ENCODE measurements around the gene GJC1. TPM values are rescaled to one million over a fixed set of nuclear protein-coding genes. Genes with fewer than 3 reads are reported as not detected.

Gene GJC1
- total RNA-seq, 1 donor from 2014 or later = 76.9 TPM

GRCh38 chr17:44801880-44802279, 28.2 kb downstream of the GJC1 start:
- H3K9ac ChIP-seq = no peak overlapping the region
- TF ChIP-seq, protein P1, sequence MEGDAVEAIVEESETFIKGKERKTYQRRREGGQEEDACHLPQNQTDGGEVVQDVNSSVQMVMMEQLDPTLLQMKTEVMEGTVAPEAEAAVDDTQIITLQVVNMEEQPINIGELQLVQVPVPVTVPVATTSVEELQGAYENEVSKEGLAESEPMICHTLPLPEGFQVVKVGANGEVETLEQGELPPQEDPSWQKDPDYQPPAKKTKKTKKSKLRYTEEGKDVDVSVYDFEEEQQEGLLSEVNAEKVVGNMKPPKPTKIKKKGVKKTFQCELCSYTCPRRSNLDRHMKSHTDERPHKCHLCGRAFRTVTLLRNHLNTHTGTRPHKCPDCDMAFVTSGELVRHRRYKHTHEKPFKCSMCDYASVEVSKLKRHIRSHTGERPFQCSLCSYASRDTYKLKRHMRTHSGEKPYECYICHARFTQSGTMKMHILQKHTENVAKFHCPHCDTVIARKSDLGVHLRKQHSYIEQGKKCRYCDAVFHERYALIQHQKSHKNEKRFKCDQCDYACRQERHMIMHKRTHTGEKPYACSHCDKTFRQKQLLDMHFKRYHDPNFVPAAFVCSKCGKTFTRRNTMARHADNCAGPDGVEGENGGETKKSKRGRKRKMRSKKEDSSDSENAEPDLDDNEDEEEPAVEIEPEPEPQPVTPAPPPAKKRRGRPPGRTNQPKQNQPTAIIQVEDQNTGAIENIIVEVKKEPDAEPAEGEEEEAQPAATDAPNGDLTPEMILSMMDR (IDR thresholded peaks at IDR 0.05) = no peak
- no peak for TF ChIP-seq EZH2phosphoT487 (IDR thresholded peaks at IDR 0.05)
- TF ChIP-seq EZH2 (IDR thresholded peaks at IDR 0.05) = no peak
- no peak overlapping the region for H3K27ac Mint-ChIP-seq
- peaks cover 15% of the 10 kb centered on the region for H3F3A ChIP-seq (ENCODE audit: low read depth)
- H3K36me3 Mint-ChIP-seq = peaks cover 48% of the 10 kb centered on the region
- H3K27me3 ChIP-seq = no peaks in the 10 kb centered on the region
- no peak overlapping the region for H3K27ac ChIP-seq
- H3K27me3 Mint-ChIP-seq (ENCODE audit: insufficient read depth, low read depth) = peaks cover 2% of the 10 kb centered on the region
- no peaks in the 10 kb centered on the region for H3K9me3 Mint-ChIP-seq
- no peak for DNase-seq (ENCODE audit: low spot score)
- no peak overlapping the region for H3K4me3 ChIP-seq
- H3K36me3 ChIP-seq = peaks cover 21% of the 10 kb centered on the region
- H3K4me1 ChIP-seq = no peaks in the 10 kb centered on the region
- H2AFZ ChIP-seq (replicated peaks) = no peak overlapping the region
- peaks cover 68% of the 10 kb centered on the region for H3K79me2 ChIP-seq (ENCODE audit: low read depth)
- H3K4me3 Mint-ChIP-seq = no peak overlapping the region
- no peak overlapping the region for H3K4me2 ChIP-seq
- H3K4me1 Mint-ChIP-seq = no peaks in the 10 kb centered on the region
- H4K20me1 ChIP-seq (ENCODE audit: low read depth) = peaks cover 73% of the 10 kb centered on the region
- no peaks in the 10 kb centered on the region for H3K9me3 ChIP-seq (ENCODE audit: low read depth)

GRCh38 chr17:44798356-44798755, 31.7 kb downstream of the GJC1 start:
- H3F3A ChIP-seq (ENCODE audit: low read depth) = peaks cover 41% of the 10 kb centered on the region
- no peak for TF ChIP-seq EZH2phosphoT487 (IDR thresholded peaks at IDR 0.05)
- TF ChIP-seq EZH2 (IDR thresholded peaks at IDR 0.05) = no peak
- TF ChIP-seq, protein P1 (IDR thresholded peaks at IDR 0.05) = no peak
- H3K9me3 ChIP-seq (ENCODE audit: low read depth) = no peaks in the 10 kb centered on the region
- H3K4me1 Mint-ChIP-seq = peaks cover 21% of the 10 kb centered on the region
- H3K27ac Mint-ChIP-seq = no peak overlapping the region
- H3K36me3 ChIP-seq = peaks cover 12% of the 10 kb centered on the region
- no peaks in the 10 kb centered on the region for H3K9me3 Mint-ChIP-seq
- H3K4me2 ChIP-seq = no peak overlapping the region
- H3K4me3 Mint-ChIP-seq = no peak overlapping the region
- H3K36me3 Mint-ChIP-seq = peaks cover 27% of the 10 kb centered on the region
- peaks cover 32% of the 10 kb centered on the region for H3K79me2 ChIP-seq (ENCODE audit: low read depth)
- H3K27me3 ChIP-seq = no peaks in the 10 kb centered on the region
- no peak for DNase-seq (ENCODE audit: low spot score)
- no peak overlapping the region for H3K9ac ChIP-seq
- H2AFZ ChIP-seq (replicated peaks) = no peak overlapping the region
- H3K27me3 Mint-ChIP-seq (ENCODE audit: insufficient read depth, low read depth) = no peaks in the 10 kb centered on the region
- H3K4me1 ChIP-seq = no peaks in the 10 kb centered on the region
- peaks cover 47% of the 10 kb centered on the region for H4K20me1 ChIP-seq (ENCODE audit: low read depth)
- H3K27ac ChIP-seq = peak overlapping the region; percentile 37
- no peak overlapping the region for H3K4me3 ChIP-seq

GRCh38 chr17:44797802-44798201, 32.3 kb downstream of the GJC1 start:
- Histone ChIP-seq H3K27me3 (no peaks in the 10 kb centered on the region), H3K4me3 (no peak overlapping the region), H3K36me3 (peaks cover 10% of the 10 kb centered on the region), H3K27ac (peak overlapping the region; percentile 37), H3K4me2 (no peak overlapping the region), H3K4me1 (no peaks in the 10 kb centered on the region), H3K9me3 (ENCODE audit: low read depth) (no peaks in the 10 kb centered on the region), H2AFZ (replicated peaks) (no peak overlapping the region), H4K20me1 (ENCODE audit: low read depth) (peaks cover 41% of the 10 kb centered on the region), H3K9ac (no peak overlapping the region), H3F3A (ENCODE audit: low read depth) (peaks cover 41% of the 10 kb centered on the region), H3K79me2 (ENCODE audit: low read depth) (peaks cover 27% of the 10 kb centered on the region)
- Mint-ChIP-seq H3K36me3 (peaks cover 25% of the 10 kb centered on the region), H3K9me3 (no peaks in the 10 kb centered on the region), H3K4me3 (no peak overlapping the region), H3K27me3 (ENCODE audit: insufficient read depth, low read depth) (no peaks in the 10 kb centered on the region), H3K27ac (peak overlapping the region; percentile 46), H3K4me1 (peaks cover 21% of the 10 kb centered on the region)
- no peak for DNase-seq (ENCODE audit: low spot score)
- TF ChIP-seq EZH2phosphoT487 (IDR thresholded peaks at IDR 0.05) (no peak), EZH2 (IDR thresholded peaks at IDR 0.05) (no peak)

- Histone ChIP-seq H3K27ac (no peak overlapping the region), H3K27me3 (no peaks in the 10 kb centered on the region), H3F3A (ENCODE audit: low read depth) (peaks cover 41% of the 10 kb centered on the region), H3K4me1 (no peaks in the 10 kb centered on the region), H2AFZ (replicated peaks) (no peak overlapping the region), H3K9me3 (ENCODE audit: low read depth) (no peaks in the 10 kb centered on the region), H3K36me3 (peaks cover 5% of the 10 kb centered on the region), H3K79me2 (ENCODE audit: low read depth) (peaks cover 17% of the 10 kb centered on the region), H4K20me1 (ENCODE audit: low read depth) (peaks cover 31% of the 10 kb centered on the region), H3K4me2 (no peak overlapping the region), H3K4me3 (no peak overlapping the region), H3K9ac (no peak overlapping the region)
- Mint-ChIP-seq H3K4me1 (peaks cover 21% of the 10 kb centered on the region), H3K4me3 (no peak overlapping the region), H3K27ac (no peak overlapping the region), H3K36me3 (peaks cover 19% of the 10 kb centered on the region), H3K27me3 (ENCODE audit: insufficient read depth, low read depth) (no peaks in the 10 kb centered on the region), H3K9me3 (no peaks in the 10 kb centered on the region)
- no peak for DNase-seq (ENCODE audit: low spot score)
- TF ChIP-seq, protein P1 (IDR thresholded peaks at IDR 0.05) = no peak
- TF ChIP-seq EZH2 (IDR thresholded peaks at IDR 0.05) = no peak
- no peak for TF ChIP-seq EZH2phosphoT487 (IDR thresholded peaks at IDR 0.05)
These were observed 33.4 kb downstream of the GJC1 start for GRCh38 chr17:44796731-44797130.

Data from neural progenitor cell (in vitro differentiated cells).